BJ (cell line): ENCODE results near the gene SCARB1. TPM values are rescaled to one million over a fixed set of nuclear protein-coding genes. Genes with fewer than 3 reads are reported as not detected.

Experiments used
- CTCF ChIA-PET: fragments of 350-600 bp; formaldehyde crosslinking; extraction: SDS; loops from one replicate; lab custom pipeline; 2021; ENCODE audit warnings: antibody characterized with exemption, inconsistent platforms; lab: Yijun Ruan, JAX
- POLR2A ChIA-PET: fragments of 300-600 bp; sonication (Branson Sonifier 250); formaldehyde crosslinking; extraction: SDS; loops from one replicate; lab custom pipeline; 2021; ENCODE audit warnings: antibody characterized with exemption; lab: Charles Lee
- DNase-seq: peaks from one replicate; pipeline ENCODE4 v3.0.0-alpha.2; 2011; ENCODE audit warnings: low read depth
- H3K27me3 ChIP-seq: 2 replicates; pipeline ENCODE4 v1.6.0; 2011; ENCODE audit warnings: low read length; ENCODE audit not compliant: control insufficient read depth, insufficient read depth
- H3K36me3 ChIP-seq: 2 replicates; pipeline ENCODE4 v1.5.1; 2011; ENCODE audit warnings: low read length; ENCODE audit not compliant: control insufficient read depth, insufficient read depth
- H3K4me3 ChIP-seq: 2 replicates; pipeline ENCODE4 v1.5.1; 2011; ENCODE audit warnings: low read depth, mild to moderate bottlenecking, control low read depth, low read length
- CTCF ChIP-seq: IDR thresholded peaks from 2 replicates; pipeline ENCODE4 v1.5.1; 2011; ENCODE audit warnings: low read depth, mild to moderate bottlenecking, control low read depth, inconsistent platforms, low read length, moderate library complexity; ENCODE audit not compliant: insufficient read depth
- polyA plus RNA-seq: library from polyadenylated mRNA; depleted of rRNA; stranded (reverse); fragments of >200 nt; gene quantifications from 2 replicates; pipeline ENCODE4 v1.2.3, GENCODE V29; 2011

Gene SCARB1
- polyA plus RNA-seq, 1 experiment = 38.4 TPM

GRCh38 chr12:124861898-124862676 lies 1.6 kb downstream of the SCARB1 start:
- Histone ChIP-seq H3K4me3 (no peak overlapping the region; the same call in 1 of the 2 replicates), H3K27me3 (no peaks in the 10 kb centered on the region), H3K36me3 (no peaks in the 10 kb centered on the region; the same call in 1 of the 2 replicates)
- ChIA-PET CTCF (interaction anchor here (1.0 to 1.4 kb wide), 3 partner anchors 9 to 45 kb away, joined by 3 to 4 read pairs (median 3); no protein-coding TSS in a partner anchor), POLR2A (interaction anchor here (0.6 to 0.7 kb wide), 2 partner anchors 10 to 26 kb away, joined by 4 to 6 read pairs; no protein-coding TSS in a partner anchor)
- TF ChIP-seq CTCF = no peak
- no peak for DNase-seq

GRCh38 chr12:124861492-124861891 lies 2.2 kb downstream of the SCARB1 start:
- TF ChIP-seq CTCF = no peak
- POLR2A ChIA-PET = interaction anchor here (0.7 kb wide), 1 partner anchor 10 kb away, joined by 4 read pairs; no protein-coding TSS in a partner anchor
- H3K4me3 ChIP-seq = no peak overlapping the region
- H3K36me3 ChIP-seq = no peaks in the 10 kb centered on the region; the same call in 1 of the 2 replicates
- H3K27me3 ChIP-seq = no peaks in the 10 kb centered on the region
- DNase-seq = no peak
- CTCF ChIA-PET = interaction anchor here (1.4 to 1.9 kb wide), 2 partner anchors 44 to 45 kb away, joined by 4 to 7 read pairs; no protein-coding TSS in a partner anchor

GRCh38 chr12:124857921-124858461 lies 5.7 kb downstream of the SCARB1 start:
- no peak for DNase-seq
- no peaks in the 10 kb centered on the region; the same call in 1 of the 2 replicates for H3K36me3 ChIP-seq
- H3K27me3 ChIP-seq = no peaks in the 10 kb centered on the region
- ChIA-PET POLR2A (no interaction called here), CTCF (no interaction called here)
- no peak overlapping the region for H3K4me3 ChIP-seq
- no peak for TF ChIP-seq CTCF

- H3K27me3 ChIP-seq = no peaks in the 10 kb centered on the region
- ChIA-PET POLR2A (no interaction called here), CTCF (interaction anchor here (1.0 kb wide), 1 partner anchor 49 kb away, joined by 3 read pairs; no protein-coding TSS in a partner anchor)
- H3K4me3 ChIP-seq = no peak overlapping the region
- DNase-seq = no peak
- no peaks in the 10 kb centered on the region; the same call in 1 of the 2 replicates for H3K36me3 ChIP-seq
- no peak for TF ChIP-seq CTCF
These were observed 6.9 kb downstream of the SCARB1 start for GRCh38 chr12:124856842-124857178.
